ENCODE results near the gene HJURP. TPM values are rescaled to one million over a fixed set of nuclear protein-coding genes. Genes with fewer than 3 reads are reported as not detected.

HJURP gene
- total RNA-seq, 4 donors from 2014 or later, result 0.27 to 0.45 (median 0.38) TPM; not detected in 1

DNA sequence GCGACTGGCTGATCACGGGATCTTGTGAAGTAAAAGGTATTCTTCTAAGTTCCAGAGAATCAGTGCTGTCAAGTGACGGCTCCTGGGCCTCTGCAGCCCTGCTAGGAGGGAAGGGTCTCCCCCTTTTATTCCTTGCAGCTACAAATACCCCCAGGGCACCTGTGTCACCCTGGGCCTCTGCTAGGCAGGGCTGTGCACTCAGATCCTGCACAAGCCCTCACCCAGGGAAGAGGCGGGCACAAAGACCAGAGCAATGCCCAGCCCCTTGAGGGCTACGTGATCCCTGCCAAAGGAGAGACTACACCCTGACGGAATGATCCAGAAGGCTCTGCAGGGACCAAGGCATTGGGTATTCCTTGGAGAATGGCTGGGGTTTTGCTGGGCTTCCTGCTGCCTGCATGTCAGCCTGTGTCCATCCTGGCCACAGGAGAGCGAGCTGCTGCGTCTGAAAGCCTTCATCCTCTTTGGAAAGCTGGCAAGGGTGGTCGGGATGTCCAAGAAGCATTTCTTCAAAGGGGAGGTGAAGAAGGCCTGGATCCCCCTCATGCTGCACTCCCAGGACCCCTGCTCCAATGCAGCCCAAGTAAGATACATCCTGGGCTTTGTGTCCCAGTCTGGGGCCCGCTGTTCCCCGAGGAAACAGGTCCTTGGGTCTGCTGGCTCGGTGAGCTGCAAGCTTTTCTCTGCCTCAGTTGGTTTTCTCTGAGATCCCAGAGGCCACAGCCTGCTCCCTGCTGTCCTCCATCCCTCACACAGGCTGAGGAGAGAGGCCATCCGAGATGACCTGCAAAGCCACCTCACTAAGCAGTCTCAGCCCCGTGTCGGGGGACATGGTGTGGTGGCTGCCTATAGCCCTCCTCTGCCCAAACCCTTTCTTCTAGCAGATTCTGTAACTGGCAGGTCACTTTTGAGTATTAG is 24.9 kb downstream of the HJURP start:
- WGBS, 2 donors, result 80 to 89% methylated on average over 8 to 14 of the region's 15 CpGs
- no peaks in the 10 kb centered on the region for H3K4me1 ChIP-seq
- intact Hi-C loops (cut with DNase I), result no loop called here
- DNase-seq, result no peak
- no peak for TF ChIP-seq POLR2A (IDR thresholded peaks at IDR 0.05)
- TF ChIP-seq, protein P1, sequence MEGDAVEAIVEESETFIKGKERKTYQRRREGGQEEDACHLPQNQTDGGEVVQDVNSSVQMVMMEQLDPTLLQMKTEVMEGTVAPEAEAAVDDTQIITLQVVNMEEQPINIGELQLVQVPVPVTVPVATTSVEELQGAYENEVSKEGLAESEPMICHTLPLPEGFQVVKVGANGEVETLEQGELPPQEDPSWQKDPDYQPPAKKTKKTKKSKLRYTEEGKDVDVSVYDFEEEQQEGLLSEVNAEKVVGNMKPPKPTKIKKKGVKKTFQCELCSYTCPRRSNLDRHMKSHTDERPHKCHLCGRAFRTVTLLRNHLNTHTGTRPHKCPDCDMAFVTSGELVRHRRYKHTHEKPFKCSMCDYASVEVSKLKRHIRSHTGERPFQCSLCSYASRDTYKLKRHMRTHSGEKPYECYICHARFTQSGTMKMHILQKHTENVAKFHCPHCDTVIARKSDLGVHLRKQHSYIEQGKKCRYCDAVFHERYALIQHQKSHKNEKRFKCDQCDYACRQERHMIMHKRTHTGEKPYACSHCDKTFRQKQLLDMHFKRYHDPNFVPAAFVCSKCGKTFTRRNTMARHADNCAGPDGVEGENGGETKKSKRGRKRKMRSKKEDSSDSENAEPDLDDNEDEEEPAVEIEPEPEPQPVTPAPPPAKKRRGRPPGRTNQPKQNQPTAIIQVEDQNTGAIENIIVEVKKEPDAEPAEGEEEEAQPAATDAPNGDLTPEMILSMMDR (IDR thresholded peaks at IDR 0.05), result no peak
- no peak overlapping the region for H3K27ac ChIP-seq
- no peaks in the 10 kb centered on the region for H3K36me3 ChIP-seq
- H3K9me3 ChIP-seq, result no peaks in the 10 kb centered on the region
- H3K4me3 ChIP-seq (replicated peaks in 1 of 3), result no peak overlapping the region
- H3K27me3 ChIP-seq, result no peaks in the 10 kb centered on the region

DNA sequence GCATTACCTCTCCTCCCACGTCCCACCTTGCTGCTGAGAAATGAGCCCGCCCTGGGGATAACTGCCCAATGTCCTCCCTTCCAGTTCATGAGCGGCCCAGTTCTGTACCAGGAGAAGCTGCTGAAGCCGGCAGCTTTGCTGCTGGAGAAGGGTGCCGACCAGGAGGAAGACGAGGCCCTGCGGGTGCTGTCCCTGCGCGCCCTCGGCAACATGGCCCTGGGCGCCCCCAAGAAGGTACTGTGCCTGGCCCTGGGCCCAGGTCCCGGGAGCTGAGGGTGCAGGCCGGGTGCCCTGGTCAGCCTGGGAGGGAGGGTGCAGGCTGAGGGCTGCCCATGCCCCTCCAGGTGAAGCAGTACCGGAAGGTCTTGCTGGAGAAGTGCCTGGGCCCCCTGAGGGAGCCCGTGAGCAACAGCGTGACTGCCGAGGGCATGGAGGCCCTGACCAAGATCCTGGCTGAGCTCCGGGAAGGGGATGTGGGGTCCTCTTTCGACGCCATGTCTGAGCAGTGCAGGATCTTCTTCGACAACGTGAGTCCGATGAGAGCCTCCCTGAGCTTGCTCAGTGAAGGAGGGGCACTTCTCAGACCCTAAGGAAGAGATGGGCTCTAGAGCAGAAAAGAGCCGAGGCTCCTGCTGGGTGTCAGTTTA is 25.7 kb downstream of the HJURP start:
- Histone ChIP-seq H3K36me3 (no peaks in the 10 kb centered on the region), H3K4me3 (replicated peaks in 1 of 3) (no peak overlapping the region), H3K27me3 (no peaks in the 10 kb centered on the region), H3K27ac (no peak overlapping the region), H3K9me3 (no peaks in the 10 kb centered on the region), H3K4me1 (no peaks in the 10 kb centered on the region)
- TF ChIP-seq POLR2A (IDR thresholded peaks at IDR 0.05), result no peak
- TF ChIP-seq, protein P1 (IDR thresholded peaks at IDR 0.05), result no peak
- intact Hi-C loops (cut with DNase I), result no loop called here
- WGBS, 2 donors, result 74 to 77% methylated on average over 17 to 19 of the region's 24 CpGs
- no peak for DNase-seq

DNA sequence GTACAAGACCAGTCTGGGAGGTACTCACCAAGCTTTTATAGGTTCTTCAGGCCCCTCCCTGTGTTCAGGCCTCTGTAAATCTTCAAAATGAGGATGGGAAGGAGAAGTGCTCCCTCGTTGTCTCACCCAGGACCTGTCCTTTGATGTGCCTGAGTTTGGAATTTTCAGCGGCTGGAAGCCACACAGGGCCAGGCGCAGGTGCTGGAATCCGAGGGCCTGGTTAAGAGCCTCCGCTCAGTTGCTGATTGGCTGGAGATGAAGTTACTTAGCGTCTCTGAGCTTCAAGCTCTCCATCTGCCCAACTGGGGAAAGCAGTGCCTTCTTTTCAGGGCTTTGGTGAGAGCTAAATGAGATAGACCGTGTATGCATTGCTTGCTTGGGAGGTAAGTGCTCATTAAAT is 30.0 kb downstream of the HJURP start:
- WGBS, 2 donors, result 72 to 79% methylated on average over 7 of the region's 7 CpGs
- intact Hi-C loops (cut with DNase I), result no loop called here
- TF ChIP-seq, protein P1 (IDR thresholded peaks at IDR 0.05), result no peak
- no peak for TF ChIP-seq POLR2A (IDR thresholded peaks at IDR 0.05)
- H3K9me3 ChIP-seq, result no peaks in the 10 kb centered on the region
- no peak overlapping the region for H3K27ac ChIP-seq
- H3K27me3 ChIP-seq, result no peaks in the 10 kb centered on the region
- H3K4me1 ChIP-seq, result no peaks in the 10 kb centered on the region
- DNase-seq, result no peak
- no peaks in the 10 kb centered on the region for H3K36me3 ChIP-seq
- no peak overlapping the region for H3K4me3 ChIP-seq (replicated peaks in 1 of 3)

DNA sequence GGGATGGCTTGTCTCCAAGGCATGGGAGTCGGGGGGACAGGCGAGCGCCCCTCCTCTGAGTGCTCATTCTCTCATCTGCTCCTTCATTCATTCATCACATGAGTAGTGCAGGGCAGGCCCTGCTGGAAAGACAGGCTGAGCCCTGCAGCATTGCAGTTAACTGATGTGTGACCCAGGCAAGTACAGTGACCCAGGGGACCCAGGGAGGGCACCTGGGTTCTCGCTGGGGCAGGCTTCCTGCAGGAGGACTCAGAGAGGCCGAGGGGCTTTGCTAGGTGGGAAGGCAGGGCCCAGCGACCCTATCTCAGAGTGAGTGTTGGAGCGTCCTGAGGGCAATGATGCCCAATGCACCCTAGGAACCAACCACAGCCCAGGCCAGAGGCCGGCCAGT is 30.6 kb downstream of the HJURP start:
- Histone ChIP-seq H3K4me3 (replicated peaks in 1 of 3) (no peak overlapping the region), H3K27ac (no peak overlapping the region), H3K4me1 (no peaks in the 10 kb centered on the region), H3K27me3 (no peaks in the 10 kb centered on the region), H3K36me3 (no peaks in the 10 kb centered on the region), H3K9me3 (no peaks in the 10 kb centered on the region)
- intact Hi-C loops (cut with DNase I), result no loop called here
- TF ChIP-seq, protein P1 (IDR thresholded peaks at IDR 0.05), result no peak
- TF ChIP-seq POLR2A (IDR thresholded peaks at IDR 0.05), result no peak
- no peak for DNase-seq
- 78 to 95% methylated on average over 8 of the region's 8 CpGs for WGBS, 2 donors
